Activated CD8-positive, alpha-beta memory T cell treated with anti-CD3 and anti-CD28 coated beads, Interleukin-2, amount 50 U/mL, for 24 hours (primary cell): Measurements from ENCODE around the gene BTBD10.

Source experiments
- DNase-seq: peaks from one replicate; pipeline ENCODE4 v3.0.0-alpha.2; 2020; ENCODE audit errors: extremely low read depth

The BTBD10 gene

GRCh38 chr11:13462901-13463778 lies at the start of gene BTBD10:
Gene BTBD10, minus strand, starts transcription at chr11:13463222. Its CDS starts 18,098 bp downstream, at chr11:13445124.
- DNase-seq: peak; percentile 55

GRCh38 chr11:13503393-13503792 lies 40.4 kb upstream of the BTBD10 start:
- DNase-seq: no peak

- DNase-seq: no peak
Measured at GRCh38 chr11:13502492-13502891, 39.5 kb upstream of the BTBD10 start.

- DNase-seq: no peak
Measured at GRCh38 chr11:13495929-13496328, 32.9 kb upstream of the BTBD10 start, which contains the start of gene PTH. Gene PTH, minus strand, starts transcription at chr11:13495997. Its CDS starts 3,142 bp downstream, at chr11:13492855.

- no peak for DNase-seq
Measured at GRCh38 chr11:13494051-13494450, 31.0 kb upstream of the BTBD10 start.

GRCh38 chr11:13487661-13488030 lies 24.6 kb upstream of the BTBD10 start:
- DNase-seq: no peak

GRCh38 chr11:13486926-13487660 lies 24.1 kb upstream of the BTBD10 start:
- peak; percentile 25 for DNase-seq

GRCh38 chr11:13480198-13480597 lies 17.2 kb upstream of the BTBD10 start:
- DNase-seq: no peak

- no peak for DNase-seq
Measured at GRCh38 chr11:13479688-13480087, 16.7 kb upstream of the BTBD10 start.

GRCh38 chr11:13475091-13475490 lies 12.1 kb upstream of the BTBD10 start:
- DNase-seq: no peak

- no peak for DNase-seq
Measured at GRCh38 chr11:13473013-13473722, 10.1 kb upstream of the BTBD10 start.

- no peak for DNase-seq
Measured at GRCh38 chr11:13468750-13469149, 5.7 kb upstream of the BTBD10 start.

- DNase-seq: no peak
Measured at GRCh38 chr11:13465909-13466371, 2.9 kb upstream of the BTBD10 start.

GRCh38 chr11:13463779-13464290 lies 813 bp upstream of the BTBD10 start:
- DNase-seq: no peak

GRCh38 chr11:13462311-13462900 lies 616 bp downstream of the BTBD10 start:
- DNase-seq: peak; percentile 23

GRCh38 chr11:13461291-13461690 lies 1.7 kb downstream of the BTBD10 start:
- no peak for DNase-seq

GRCh38 chr11:13450832-13451397 lies 12.1 kb downstream of the BTBD10 start:
- no peak for DNase-seq

GRCh38 chr11:13449522-13449921 lies 13.5 kb downstream of the BTBD10 start:
- DNase-seq: no peak

GRCh38 chr11:13448876-13449275 lies 14.1 kb downstream of the BTBD10 start:
- DNase-seq: no peak

GRCh38 chr11:13446444-13446843 lies 16.6 kb downstream of the BTBD10 start:
- DNase-seq: no peak

GRCh38 chr11:13445588-13445987 lies 17.4 kb downstream of the BTBD10 start:
- DNase-seq: no peak
